ENCODE results near the gene SMYD5. TPM values are rescaled to one million over a fixed set of nuclear protein-coding genes. Genes with fewer than 3 reads are reported as not detected.

SMYD5 gene
- total and polyA plus RNA-seq, 9 of the 15 experiments (the other 6 are each of a cell fraction or from before 2014, with no cell fraction given), result 11.4 to 56.8 (median 32.0) TPM

- no peak for TF ChIP-seq MGA (IDR thresholded peaks at IDR 0.05)
- 0 out of 2 replicates have a peak, but pooled peaks have one; percentile 21 for TF ChIP-seq ZNF431 (CRISPR knock-in tag; IDR thresholded peaks at IDR 0.05)
- TF ChIP-seq BCL6 (CRISPR knock-in tag; IDR thresholded peaks at IDR 0.05), result no peak
- no peak for TF ChIP-seq ZNF318 (IDR thresholded peaks at IDR 0.05; ENCODE audit: borderline replicate concordance in 1 of 2, low read depth in 1 of 2)
- peak; percentile 95 for TF ChIP-seq SAFB (IDR thresholded peaks at IDR 0.05; ENCODE audit: borderline replicate concordance, low read depth, low read length)
- no peak for TF ChIP-seq ILK (tag; IDR thresholded peaks at IDR 0.05; ENCODE audit: borderline replicate concordance, low read depth)
Observed at GRCh38 chr2:73214120-73215035, at the start of gene SMYD5 (continued).

All from K562 (cell line).